K562 (cell line): ENCODE results near the gene RUFY2. TPM values are rescaled to one million over a fixed set of nuclear protein-coding genes. Genes with fewer than 3 reads are reported as not detected.

Experiments
- CLOCK ChIP-seq: fragments of 250-450 bp; sonication (Bioruptor Pico); IDR thresholded peaks from 2 replicates; pipeline ENCODE4 v1.4.0; 2020; ENCODE audit warnings: mild to moderate bottlenecking, moderate library complexity, borderline replicate concordance
- MEF2A ChIP-seq: IDR thresholded peaks from 2 replicates; pipeline ENCODE4 v1.6.1; 2011; ENCODE audit warnings: low read depth, mild to moderate bottlenecking, low read length, moderate library complexity; ENCODE audit not compliant: control insufficient read depth
- MITF ChIP-seq: IDR thresholded peaks from 2 replicates; pipeline ENCODE4 v1.6.1; 2014; ENCODE audit warnings: antibody characterized with exemption
- NFXL1 ChIP-seq: fragments of 450-650 bp; formaldehyde crosslinking; IDR thresholded peaks from 2 replicates; pipeline ENCODE4 v1.4.0; 2021; ENCODE audit warnings: mild to moderate bottlenecking
- POU5F1 ChIP-seq: fragments of 150-350 bp; IDR thresholded peaks from 2 replicates; pipeline ENCODE4 v1.6.1; 2014; ENCODE audit warnings: borderline replicate concordance, low read length, low read depth, mild to moderate bottlenecking; ENCODE audit not compliant: partially characterized antibody
- RB1 ChIP-seq: fragments of 450-650 bp; IDR thresholded peaks from 2 replicates; pipeline ENCODE4 v1.6.1; 2017; ENCODE audit warnings: low read depth, mild to moderate bottlenecking
- ZBTB40 ChIP-seq, 2 experiments: fragments of 450-650 bp in 1 of 2; sonication (generic) in 1 of 2; formaldehyde crosslinking in 1 of 2; IDR thresholded peaks; 2 replicates each; pipeline versions ENCODE4 v1.7.1 to v1.9.0; 2016 to 2022; ENCODE audit warnings: inconsistent platforms in 1 of 2, mild to moderate bottlenecking in 1 of 2, missing genetic modification reagents in 1 of 2
- ZFP30 ChIP-seq: fragments of 250-450 bp; sonication (Bioruptor Pico); IDR thresholded peaks from 2 replicates; pipeline ENCODE4 v1.8.0; 2022; ENCODE audit warnings: moderate library complexity, mild to moderate bottlenecking, inconsistent platforms, borderline replicate concordance
- ZNF217 ChIP-seq: sonication (generic); formaldehyde crosslinking; IDR thresholded peaks from 2 replicates; pipeline ENCODE4 v1.8.0; 2022; ENCODE audit warnings: mild to moderate bottlenecking, missing genetic modification reagents
- ZNF780A ChIP-seq: fragments of 250-450 bp; sonication (Bioruptor Pico); IDR thresholded peaks from 2 replicates; pipeline ENCODE4 v1.5.0; 2021; ENCODE audit warnings: mild to moderate bottlenecking
- polyA plus RNA-seq, 8 experiments: library from polyadenylated mRNA; depleted of rRNA in 4 of 8; stranded (reverse) in 5 of 8; unstranded in 3 of 8; fragments of >200 nt; fragmentation: Nextera tagmentation in 2 of 8; fragmentation: Illumina TruSeq in 1 of 8; extraction: Ambion mirVana in 2 of 8; extraction: Trizol in 1 of 8; gene quantifications; 2 replicates each; pipeline versions ENCODE4 v1.2.1 to v1.2.3, GENCODE V29; 2011 to 2014; ENCODE audit warnings: inconsistent platforms in 1 of 8, missing spikeins in 1 of 8
- total RNA-seq, 7 experiments: library from RNA; depleted of rRNA in 6 of 7; stranded (reverse); fragments of >200 nt in 6 of 7; fragmentation: Illumina TruSeq in 2 of 7; extraction: Trizol in 2 of 7; gene quantifications; 2 replicates each; pipeline versions ENCODE4 v1.2.1 to v1.2.3, GENCODE V29; 2011 to 2021; ENCODE audit warnings: low replicate concordance in 1 of 7

The RUFY2 gene
- total and polyA plus RNA-seq, 9 of the 15 experiments (the other 6 are each of a cell fraction or from before 2014, with no cell fraction given) = 3.7 to 20.1 (median 12.6) TPM

GRCh38 chr10:68365611-68366010 lies 41.5 kb downstream of the RUFY2 start (continued):
- no peak for TF ChIP-seq ZBTB40 (IDR thresholded peaks at IDR 0.05)
- TF ChIP-seq ZBTB40 (CRISPR knock-in tag; IDR thresholded peaks at IDR 0.05) = no peak
- no peak for TF ChIP-seq POU5F1
- no peak for TF ChIP-seq MITF
- TF ChIP-seq MEF2A = no peak
- no peak for TF ChIP-seq ZNF217 (CRISPR knock-in tag)
- no peak for TF ChIP-seq RB1
- no peak for TF ChIP-seq NFXL1 (CRISPR knock-in tag)
- TF ChIP-seq ZFP30 (CRISPR knock-in tag) = no peak
- no peak for TF ChIP-seq ZNF780A
- no peak for TF ChIP-seq CLOCK
